ENCODE results near the gene APOL1.

DNA sequence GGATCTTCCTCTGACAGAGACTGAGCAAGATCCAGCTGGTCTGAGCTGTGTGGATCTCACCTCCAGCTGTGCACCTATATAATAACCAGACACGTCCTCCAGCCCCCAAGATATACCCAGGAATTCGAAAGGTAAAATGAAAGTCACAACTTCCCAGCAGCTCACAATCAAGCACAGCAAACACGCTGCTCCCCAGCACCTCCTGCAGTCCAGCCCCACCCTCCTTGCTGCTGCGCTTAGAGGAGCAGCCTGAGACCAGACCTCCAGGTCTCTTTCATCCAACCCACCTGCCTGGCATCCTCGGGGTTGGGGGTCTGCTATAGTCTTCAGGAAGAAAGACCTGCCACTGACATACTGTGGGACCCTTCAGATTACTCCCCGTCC, 48.3 kb upstream of the APOL1 start:
- TF ChIP-seq, protein P1, sequence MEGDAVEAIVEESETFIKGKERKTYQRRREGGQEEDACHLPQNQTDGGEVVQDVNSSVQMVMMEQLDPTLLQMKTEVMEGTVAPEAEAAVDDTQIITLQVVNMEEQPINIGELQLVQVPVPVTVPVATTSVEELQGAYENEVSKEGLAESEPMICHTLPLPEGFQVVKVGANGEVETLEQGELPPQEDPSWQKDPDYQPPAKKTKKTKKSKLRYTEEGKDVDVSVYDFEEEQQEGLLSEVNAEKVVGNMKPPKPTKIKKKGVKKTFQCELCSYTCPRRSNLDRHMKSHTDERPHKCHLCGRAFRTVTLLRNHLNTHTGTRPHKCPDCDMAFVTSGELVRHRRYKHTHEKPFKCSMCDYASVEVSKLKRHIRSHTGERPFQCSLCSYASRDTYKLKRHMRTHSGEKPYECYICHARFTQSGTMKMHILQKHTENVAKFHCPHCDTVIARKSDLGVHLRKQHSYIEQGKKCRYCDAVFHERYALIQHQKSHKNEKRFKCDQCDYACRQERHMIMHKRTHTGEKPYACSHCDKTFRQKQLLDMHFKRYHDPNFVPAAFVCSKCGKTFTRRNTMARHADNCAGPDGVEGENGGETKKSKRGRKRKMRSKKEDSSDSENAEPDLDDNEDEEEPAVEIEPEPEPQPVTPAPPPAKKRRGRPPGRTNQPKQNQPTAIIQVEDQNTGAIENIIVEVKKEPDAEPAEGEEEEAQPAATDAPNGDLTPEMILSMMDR (IDR thresholded peaks at IDR 0.05; ENCODE audit: low read depth, low read length, missing input control), result no peak
- TF ChIP-seq YY1 (IDR thresholded peaks at IDR 0.05) (no peak), HNF4A (conservative IDR thresholded peaks at IDR 0.05) (no peak), TAF1 (conservative IDR thresholded peaks at IDR 0.05) (no peak), HNF4G (IDR thresholded peaks at IDR 0.05) (no peak), GABPA (IDR thresholded peaks at IDR 0.05 in 1 of 2, conservative IDR thresholded peaks at IDR 0.05 in 1 of 2) (no peak)
- TF ChIP-seq, protein P2, sequence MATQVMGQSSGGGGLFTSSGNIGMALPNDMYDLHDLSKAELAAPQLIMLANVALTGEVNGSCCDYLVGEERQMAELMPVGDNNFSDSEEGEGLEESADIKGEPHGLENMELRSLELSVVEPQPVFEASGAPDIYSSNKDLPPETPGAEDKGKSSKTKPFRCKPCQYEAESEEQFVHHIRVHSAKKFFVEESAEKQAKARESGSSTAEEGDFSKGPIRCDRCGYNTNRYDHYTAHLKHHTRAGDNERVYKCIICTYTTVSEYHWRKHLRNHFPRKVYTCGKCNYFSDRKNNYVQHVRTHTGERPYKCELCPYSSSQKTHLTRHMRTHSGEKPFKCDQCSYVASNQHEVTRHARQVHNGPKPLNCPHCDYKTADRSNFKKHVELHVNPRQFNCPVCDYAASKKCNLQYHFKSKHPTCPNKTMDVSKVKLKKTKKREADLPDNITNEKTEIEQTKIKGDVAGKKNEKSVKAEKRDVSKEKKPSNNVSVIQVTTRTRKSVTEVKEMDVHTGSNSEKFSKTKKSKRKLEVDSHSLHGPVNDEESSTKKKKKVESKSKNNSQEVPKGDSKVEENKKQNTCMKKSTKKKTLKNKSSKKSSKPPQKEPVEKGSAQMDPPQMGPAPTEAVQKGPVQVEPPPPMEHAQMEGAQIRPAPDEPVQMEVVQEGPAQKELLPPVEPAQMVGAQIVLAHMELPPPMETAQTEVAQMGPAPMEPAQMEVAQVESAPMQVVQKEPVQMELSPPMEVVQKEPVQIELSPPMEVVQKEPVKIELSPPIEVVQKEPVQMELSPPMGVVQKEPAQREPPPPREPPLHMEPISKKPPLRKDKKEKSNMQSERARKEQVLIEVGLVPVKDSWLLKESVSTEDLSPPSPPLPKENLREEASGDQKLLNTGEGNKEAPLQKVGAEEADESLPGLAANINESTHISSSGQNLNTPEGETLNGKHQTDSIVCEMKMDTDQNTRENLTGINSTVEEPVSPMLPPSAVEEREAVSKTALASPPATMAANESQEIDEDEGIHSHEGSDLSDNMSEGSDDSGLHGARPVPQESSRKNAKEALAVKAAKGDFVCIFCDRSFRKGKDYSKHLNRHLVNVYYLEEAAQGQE (IDR thresholded peaks at IDR 0.05), result no peak
- TF ChIP-seq, protein P3, sequence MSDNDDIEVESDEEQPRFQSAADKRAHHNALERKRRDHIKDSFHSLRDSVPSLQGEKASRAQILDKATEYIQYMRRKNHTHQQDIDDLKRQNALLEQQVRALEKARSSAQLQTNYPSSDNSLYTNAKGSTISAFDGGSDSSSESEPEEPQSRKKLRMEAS (IDR thresholded peaks at IDR 0.05), result no peak
